AG09309 (cell line): Measurements from ENCODE around the gene SPAG4.

Experiments used
- DNase-seq: peaks from one replicate; pipeline ENCODE4 v3.0.0-alpha.2; 2010; ENCODE audit warnings: low read depth
- H3K4me3 ChIP-seq: 2 replicates; pipeline ENCODE4 v1.5.1; 2011; ENCODE audit warnings: mild to moderate bottlenecking, low read depth, low read length, moderate library complexity; ENCODE audit not compliant: control insufficient read depth
- TF ChIP-seq, protein P1 (sequence below): IDR thresholded peaks from 2 replicates; pipeline ENCODE4 v1.5.1; 2011; ENCODE audit warnings: mild to moderate bottlenecking, low read depth, low read length, inconsistent platforms; ENCODE audit not compliant: insufficient read depth, control insufficient read depth; ENCODE audit errors: missing control alignments

SPAG4 gene

GRCh38 chr20:35669221-35669620, 53.6 kb downstream of the SPAG4 start:
- no peak for DNase-seq
- TF ChIP-seq, protein P1, sequence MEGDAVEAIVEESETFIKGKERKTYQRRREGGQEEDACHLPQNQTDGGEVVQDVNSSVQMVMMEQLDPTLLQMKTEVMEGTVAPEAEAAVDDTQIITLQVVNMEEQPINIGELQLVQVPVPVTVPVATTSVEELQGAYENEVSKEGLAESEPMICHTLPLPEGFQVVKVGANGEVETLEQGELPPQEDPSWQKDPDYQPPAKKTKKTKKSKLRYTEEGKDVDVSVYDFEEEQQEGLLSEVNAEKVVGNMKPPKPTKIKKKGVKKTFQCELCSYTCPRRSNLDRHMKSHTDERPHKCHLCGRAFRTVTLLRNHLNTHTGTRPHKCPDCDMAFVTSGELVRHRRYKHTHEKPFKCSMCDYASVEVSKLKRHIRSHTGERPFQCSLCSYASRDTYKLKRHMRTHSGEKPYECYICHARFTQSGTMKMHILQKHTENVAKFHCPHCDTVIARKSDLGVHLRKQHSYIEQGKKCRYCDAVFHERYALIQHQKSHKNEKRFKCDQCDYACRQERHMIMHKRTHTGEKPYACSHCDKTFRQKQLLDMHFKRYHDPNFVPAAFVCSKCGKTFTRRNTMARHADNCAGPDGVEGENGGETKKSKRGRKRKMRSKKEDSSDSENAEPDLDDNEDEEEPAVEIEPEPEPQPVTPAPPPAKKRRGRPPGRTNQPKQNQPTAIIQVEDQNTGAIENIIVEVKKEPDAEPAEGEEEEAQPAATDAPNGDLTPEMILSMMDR: no peak
- no peak overlapping the region for H3K4me3 ChIP-seq

DNA sequence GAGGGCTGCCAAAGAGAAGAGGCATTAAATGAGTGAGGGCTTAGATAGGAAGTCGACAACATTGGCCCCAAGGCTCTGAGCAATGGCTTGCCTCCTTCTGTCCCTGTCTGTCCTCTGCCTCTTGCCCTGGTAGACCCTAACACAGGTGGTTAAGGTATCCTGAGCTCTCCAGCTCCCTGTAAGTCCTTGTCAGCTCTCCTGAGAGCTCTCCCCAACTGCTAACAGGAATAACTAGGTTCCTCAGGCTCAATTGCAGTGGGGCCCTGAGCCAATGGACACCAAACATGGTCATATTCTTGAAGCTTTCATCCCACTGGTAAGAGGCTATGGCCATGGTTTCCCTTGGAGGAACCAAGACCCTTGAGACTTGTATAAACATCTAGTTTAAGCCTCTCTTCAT, 54.1 kb downstream of the SPAG4 start:
- TF ChIP-seq, protein P1: no peak
- no peak overlapping the region for H3K4me3 ChIP-seq
- no peak for DNase-seq
